ENCODE data around the gene ZNF441.

GRCh38 chr19:11767633-11768133, 883 bp downstream of the ZNF441 start:
- TF ChIP-seq CTCF (IDR thresholded peaks at IDR 0.05) (no peak), EP300 (IDR thresholded peaks at IDR 0.05) (no peak), POLR2A (IDR thresholded peaks at IDR 0.05) (no peak), POLR2AphosphoS5 (IDR thresholded peaks at IDR 0.05) (peak in 3 of 4 donors; percentile 36 to 70 (median 42))

Measured in sigmoid colon (tissue), 4 donors.